K562 (cell line): Measurements from ENCODE around the gene E2F1. TPM values are rescaled to one million over a fixed set of nuclear protein-coding genes. Genes with fewer than 3 reads are reported as not detected.
A peak's percentile ranks its signal among the peaks of the same experiment; 100 is the strongest.

Source experiments
- ARID1B ChIP-seq: fragments of 450-650 bp; IDR thresholded peaks from 2 replicates; pipeline ENCODE4 v1.6.1; 2016; ENCODE audit warnings: antibody characterized with exemption, mild to moderate bottlenecking, inconsistent platforms
- CHD7 ChIP-seq: fragments of 200-600 bp; sonication (generic); IDR thresholded peaks from one replicate; pipeline ENCODE4 v1.6.1; 2012; ENCODE audit warnings: mild to moderate bottlenecking, low read depth, low read length, inconsistent platforms
- L3MBTL2 ChIP-seq: fragments of 450-650 bp; IDR thresholded peaks from 2 replicates; pipeline ENCODE4 v1.6.1; 2016; ENCODE audit warnings: mild to moderate bottlenecking, moderate library complexity
- NR4A1 ChIP-seq, 2 experiments: fragments of 250-450 bp in 1 of 2; fragments of 450-650 bp in 1 of 2; sonication (Bioruptor Pico) in 1 of 2; IDR thresholded peaks; 2 replicates each; pipeline versions ENCODE4 v1.4.0 to v1.6.1; 2016 to 2020; ENCODE audit warnings: mild to moderate bottlenecking in 2 of 2, missing compliant biosample characterization in 1 of 2, missing genetic modification characterization in 1 of 2, moderate library complexity in 1 of 2
- SMAD1 ChIP-seq: fragments of 150-350 bp; IDR thresholded peaks from 2 replicates; pipeline ENCODE4 v1.6.1; 2014; ENCODE audit warnings: low read length, low read depth; ENCODE audit not compliant: partially characterized antibody
- ZBTB2 ChIP-seq: fragments of 450-650 bp; IDR thresholded peaks from 2 replicates; pipeline ENCODE4 v1.6.1; 2016; ENCODE audit warnings: antibody characterized with exemption
- ZBTB8A ChIP-seq: fragments of 450-650 bp; IDR thresholded peaks from 2 replicates; pipeline ENCODE4 v1.6.1; 2018; ENCODE audit warnings: mild to moderate bottlenecking, moderate library complexity; ENCODE audit not compliant: partially characterized antibody
- ZFP36 ChIP-seq: fragments of 150-350 bp; IDR thresholded peaks from 2 replicates; pipeline ENCODE4 v1.6.1; 2018; ENCODE audit warnings: low read length, low read depth; ENCODE audit not compliant: partially characterized antibody
- ZFX ChIP-seq: sonication (generic); formaldehyde crosslinking; IDR thresholded peaks from 2 replicates; pipeline ENCODE4 v1.8.0; 2022; ENCODE audit warnings: mild to moderate bottlenecking, missing genetic modification reagents, moderate library complexity
- ZNF518B ChIP-seq: fragments of 250-450 bp; sonication (Bioruptor Pico); IDR thresholded peaks from 2 replicates; pipeline ENCODE4 v1.5.0; 2021; ENCODE audit warnings: mild to moderate bottlenecking, moderate library complexity
- ZNF696 ChIP-seq: fragments of 250-450 bp; sonication (Bioruptor Pico); conservative IDR thresholded peaks from 2 replicates; pipeline ENCODE4 v1.4.0; 2020; ENCODE audit warnings: mild to moderate bottlenecking, moderate library complexity
- polyA plus RNA-seq, 8 experiments: library from polyadenylated mRNA; depleted of rRNA in 4 of 8; stranded (reverse) in 5 of 8; unstranded in 3 of 8; fragments of >200 nt; fragmentation: Nextera tagmentation in 2 of 8; fragmentation: Illumina TruSeq in 1 of 8; extraction: Ambion mirVana in 2 of 8; extraction: Trizol in 1 of 8; gene quantifications; 2 replicates each; pipeline versions ENCODE4 v1.2.1 to v1.2.3, GENCODE V29; 2011 to 2014; ENCODE audit warnings: inconsistent platforms in 1 of 8, missing spikeins in 1 of 8
- total RNA-seq, 7 experiments: library from RNA; depleted of rRNA in 6 of 7; stranded (reverse); fragments of >200 nt in 6 of 7; fragmentation: Illumina TruSeq in 2 of 7; extraction: Trizol in 2 of 7; gene quantifications; 2 replicates each; pipeline versions ENCODE4 v1.2.1 to v1.2.3, GENCODE V29; 2011 to 2021; ENCODE audit warnings: low replicate concordance in 1 of 7

E2F1 gene
- total and polyA plus RNA-seq, 9 of the 15 experiments (the other 6 are each of a cell fraction or from before 2014, with no cell fraction given): 0.14 to 30.6 (median 13.1) TPM

GRCh38 chr20:33672426-33673113 lies 13.6 kb downstream of the E2F1 start (continued):
- TF ChIP-seq ZFP36: peak; percentile 85
- no peak for TF ChIP-seq ZFX
- TF ChIP-seq L3MBTL2: no peak
- no peak for TF ChIP-seq CHD7
- no peak for TF ChIP-seq NR4A1 (CRISPR knock-in tag; IDR thresholded peaks at IDR 0.05)
- no peak for TF ChIP-seq NR4A1 (tag; IDR thresholded peaks at IDR 0.05)
- no peak for TF ChIP-seq ZBTB2
- TF ChIP-seq ZBTB8A: no peak
- peak; percentile 52 for TF ChIP-seq SMAD1
- no peak for TF ChIP-seq ZNF518B (CRISPR knock-in tag)
- TF ChIP-seq ARID1B: no peak
- TF ChIP-seq ZNF696 (CRISPR knock-in tag): no peak
